Measurements from ENCODE around the gene ZNF883. TPM values are rescaled to one million over a fixed set of nuclear protein-coding genes. Genes with fewer than 3 reads are reported as not detected.

The ZNF883 gene
- total RNA-seq, 2 donors from 2014 or later = 1.5 to 5.2 TPM

GRCh38 chr9:112917987-112918362 is 94.0 kb downstream of the ZNF883 start:
- H3K4me3 ChIP-seq = no peak overlapping the region
- no peak overlapping the region for H3K27ac ChIP-seq
- no peak for TF ChIP-seq POLR2A (IDR thresholded peaks at IDR 0.05)
- no peak for TF ChIP-seq CTCF (IDR thresholded peaks at IDR 0.05)
- no peaks in the 10 kb centered on the region for H3K36me3 ChIP-seq
- no peaks in the 10 kb centered on the region for H3K27me3 ChIP-seq (replicated peaks; ENCODE audit: insufficient read depth)
- no peaks in the 10 kb centered on the region for H3K4me1 ChIP-seq (replicated peaks)
- no peaks in the 10 kb centered on the region for H3K9me3 ChIP-seq
- 37% methylated on average over 1 of the region's 1 CpG for WGBS
- DNase-seq (ENCODE audit: low spot score) = no peak
- intact Hi-C loops (cut with DNase I) = no loop called here

- no peaks in the 10 kb centered on the region for H3K36me3 ChIP-seq
- H3K27me3 ChIP-seq (replicated peaks; ENCODE audit: insufficient read depth) = no peaks in the 10 kb centered on the region
- H3K27ac ChIP-seq = no peak overlapping the region
- no peak for TF ChIP-seq CTCF (IDR thresholded peaks at IDR 0.05)
- no peak for TF ChIP-seq POLR2A (IDR thresholded peaks at IDR 0.05)
- TF ChIP-seq POLR2AphosphoS5 (IDR thresholded peaks at IDR 0.05) = no peak
- no peaks in the 10 kb centered on the region for H3K4me1 ChIP-seq (replicated peaks)
- no peak for DNase-seq (ENCODE audit: low spot score)
- H3K9me3 ChIP-seq = no peaks in the 10 kb centered on the region
- no peak overlapping the region for H3K4me3 ChIP-seq
- WGBS = 71% methylated on average over 1 of the region's 1 CpG
- intact Hi-C loops (cut with DNase I) = no loop called here
Measured at GRCh38 chr9:112917047-112917986, 94.7 kb downstream of the ZNF883 start.

- Histone ChIP-seq H3K4me3 (no peak overlapping the region), H3K9me3 (no peaks in the 10 kb centered on the region), H3K36me3 (no peaks in the 10 kb centered on the region), H3K4me1 (replicated peaks) (no peaks in the 10 kb centered on the region), H3K27me3 (replicated peaks; ENCODE audit: insufficient read depth) (no peaks in the 10 kb centered on the region), H3K27ac (no peak overlapping the region)
- intact Hi-C loops (cut with DNase I) = no loop called here
- 28% methylated on average over 2 of the region's 2 CpGs for WGBS
- no peak for DNase-seq (ENCODE audit: low spot score)
- TF ChIP-seq POLR2AphosphoS5 (IDR thresholded peaks at IDR 0.05) (no peak), POLR2A (IDR thresholded peaks at IDR 0.05) (no peak), CTCF (IDR thresholded peaks at IDR 0.05) (no peak)
Measured at GRCh38 chr9:112914524-112914923, 97.5 kb downstream of the ZNF883 start.

- Histone ChIP-seq H3K27me3 (replicated peaks; ENCODE audit: insufficient read depth) (no peaks in the 10 kb centered on the region), H3K9me3 (no peaks in the 10 kb centered on the region), H3K4me3 (no peak overlapping the region), H3K27ac (no peak overlapping the region), H3K36me3 (no peaks in the 10 kb centered on the region), H3K4me1 (replicated peaks) (no peaks in the 10 kb centered on the region)
- TF ChIP-seq CTCF (IDR thresholded peaks at IDR 0.05) (no peak), POLR2A (IDR thresholded peaks at IDR 0.05) (no peak), POLR2AphosphoS5 (IDR thresholded peaks at IDR 0.05) (no peak)
- DNase-seq (ENCODE audit: low spot score) = no peak
- 86% methylated on average over 4 of the region's 4 CpGs for WGBS
- intact Hi-C loops (cut with DNase I) = no loop called here
Measured at GRCh38 chr9:112913326-112913725, 98.7 kb downstream of the ZNF883 start.

GRCh38 chr9:112912636-112913035 is 99.4 kb downstream of the ZNF883 start:
- WGBS = 94% methylated on average over 3 of the region's 3 CpGs
- TF ChIP-seq POLR2AphosphoS5 (IDR thresholded peaks at IDR 0.05) (no peak), CTCF (IDR thresholded peaks at IDR 0.05) (no peak), POLR2A (IDR thresholded peaks at IDR 0.05) (no peak)
- Histone ChIP-seq H3K9me3 (no peaks in the 10 kb centered on the region), H3K36me3 (no peaks in the 10 kb centered on the region), H3K4me1 (replicated peaks) (no peaks in the 10 kb centered on the region), H3K27me3 (replicated peaks; ENCODE audit: insufficient read depth) (no peaks in the 10 kb centered on the region), H3K27ac (no peak overlapping the region), H3K4me3 (no peak overlapping the region)
- intact Hi-C loops (cut with DNase I) = no loop called here
- no peak for DNase-seq (ENCODE audit: low spot score)

Data from prostate gland (tissue), 2 donors.